HG02588 (cell line): ENCODE measurements around the gene ZNF516.
A peak's percentile ranks its signal among the peaks of the same experiment; 100 is the strongest.

Source experiments
- ATAC-seq: cut with Tn5 transposase; IDR thresholded peaks from one replicate; pipeline ENCODE4 v1.9.1; 2021; ENCODE audit warnings: mild to moderate bottlenecking, moderate library complexity; ENCODE audit not compliant: unreplicated experiment

Gene ZNF516

GRCh38 chr18:76425146-76426131, 69.6 kb downstream of the ZNF516 start:
- ATAC-seq = no peak

GRCh38 chr18:76422838-76423237, 72.2 kb downstream of the ZNF516 start:
- no peak for ATAC-seq

GRCh38 chr18:76422121-76422520, 72.9 kb downstream of the ZNF516 start:
- ATAC-seq = no peak

- no peak for ATAC-seq
These were observed 73.4 kb downstream of the ZNF516 start for GRCh38 chr18:76421685-76422078.

- ATAC-seq = no peak
These were observed 74.0 kb downstream of the ZNF516 start for GRCh38 chr18:76420898-76421684.

GRCh38 chr18:76419811-76420210, 75.2 kb downstream of the ZNF516 start:
- no peak for ATAC-seq

- no peak for ATAC-seq
These were observed 78.1 kb downstream of the ZNF516 start for GRCh38 chr18:76416911-76417310.

- ATAC-seq = no peak
These were observed 80.0 kb downstream of the ZNF516 start for GRCh38 chr18:76414936-76415621.

- ATAC-seq = no peak
These were observed 82.0 kb downstream of the ZNF516 start for GRCh38 chr18:76412818-76413565.

- no peak for ATAC-seq
These were observed 82.8 kb downstream of the ZNF516 start for GRCh38 chr18:76412010-76412817.

- ATAC-seq = peak; percentile 69
These were observed 84.2 kb downstream of the ZNF516 start for GRCh38 chr18:76410660-76411417.

GRCh38 chr18:76410033-76410432, 85.0 kb downstream of the ZNF516 start:
- ATAC-seq = no peak

GRCh38 chr18:76408480-76409067, 86.5 kb downstream of the ZNF516 start:
- no peak for ATAC-seq

GRCh38 chr18:76407681-76408080, 87.4 kb downstream of the ZNF516 start:
- no peak for ATAC-seq

- ATAC-seq = no peak
These were observed 88.3 kb downstream of the ZNF516 start for GRCh38 chr18:76406791-76407190.

GRCh38 chr18:76405681-76406356, 89.2 kb downstream of the ZNF516 start:
- ATAC-seq = no peak

GRCh38 chr18:76405280-76405679, 89.8 kb downstream of the ZNF516 start:
- no peak for ATAC-seq

- no peak for ATAC-seq
These were observed 90.7 kb downstream of the ZNF516 start for GRCh38 chr18:76404345-76404831.
